ENCODE measurements around the gene PRELP.

The PRELP gene

DNA sequence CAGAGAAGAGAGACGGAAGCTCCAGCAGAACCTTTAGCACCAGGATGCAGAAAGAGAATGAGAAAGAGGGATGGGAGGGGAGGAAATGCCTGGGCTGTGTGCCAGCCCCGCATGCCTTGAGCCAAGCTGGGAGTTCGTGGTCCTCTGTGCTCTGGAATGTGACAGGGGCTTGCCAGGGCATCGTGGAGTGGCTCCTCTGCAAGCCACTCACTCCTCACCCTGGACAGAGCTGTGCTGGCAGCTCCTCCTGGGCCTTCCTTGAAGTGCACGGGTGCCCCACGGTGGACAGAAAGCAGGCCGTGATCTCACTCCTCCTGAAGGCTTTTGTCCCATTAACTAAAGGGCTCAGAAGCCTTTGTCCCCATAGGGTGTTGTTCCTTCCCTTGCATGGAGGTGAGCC, 34.8 kb upstream of the PRELP start:
- TF ChIP-seq, protein P1, sequence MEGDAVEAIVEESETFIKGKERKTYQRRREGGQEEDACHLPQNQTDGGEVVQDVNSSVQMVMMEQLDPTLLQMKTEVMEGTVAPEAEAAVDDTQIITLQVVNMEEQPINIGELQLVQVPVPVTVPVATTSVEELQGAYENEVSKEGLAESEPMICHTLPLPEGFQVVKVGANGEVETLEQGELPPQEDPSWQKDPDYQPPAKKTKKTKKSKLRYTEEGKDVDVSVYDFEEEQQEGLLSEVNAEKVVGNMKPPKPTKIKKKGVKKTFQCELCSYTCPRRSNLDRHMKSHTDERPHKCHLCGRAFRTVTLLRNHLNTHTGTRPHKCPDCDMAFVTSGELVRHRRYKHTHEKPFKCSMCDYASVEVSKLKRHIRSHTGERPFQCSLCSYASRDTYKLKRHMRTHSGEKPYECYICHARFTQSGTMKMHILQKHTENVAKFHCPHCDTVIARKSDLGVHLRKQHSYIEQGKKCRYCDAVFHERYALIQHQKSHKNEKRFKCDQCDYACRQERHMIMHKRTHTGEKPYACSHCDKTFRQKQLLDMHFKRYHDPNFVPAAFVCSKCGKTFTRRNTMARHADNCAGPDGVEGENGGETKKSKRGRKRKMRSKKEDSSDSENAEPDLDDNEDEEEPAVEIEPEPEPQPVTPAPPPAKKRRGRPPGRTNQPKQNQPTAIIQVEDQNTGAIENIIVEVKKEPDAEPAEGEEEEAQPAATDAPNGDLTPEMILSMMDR (conservative IDR thresholded peaks at IDR 0.05; ENCODE audit: low read depth, low read length) = no peak
- H3K27ac ChIP-seq = no peak overlapping the region
- no peak overlapping the region for H3K4me3 ChIP-seq (IDR thresholded peaks at IDR 0.05; ENCODE audit: insufficient read depth, low read depth, low read length)
- no peaks in the 10 kb centered on the region for H3K27me3 ChIP-seq (ENCODE audit: insufficient read depth, low read depth)
- H3K4me2 ChIP-seq = no peak overlapping the region
- H4K20me1 ChIP-seq (ENCODE audit: insufficient read depth) = no peaks in the 10 kb centered on the region
- no peak overlapping the region for H2AFZ ChIP-seq (ENCODE audit: low read depth)
- H3K4me1 ChIP-seq (ENCODE audit: low read depth, poor library complexity, severe bottlenecking) = no peaks in the 10 kb centered on the region
- H3K79me2 ChIP-seq (ENCODE audit: insufficient read depth, low read depth) = no peaks in the 10 kb centered on the region
- no peaks in the 10 kb centered on the region for H3K36me3 ChIP-seq (ENCODE audit: insufficient read depth)
- no peak overlapping the region for H3K9ac ChIP-seq

DNA sequence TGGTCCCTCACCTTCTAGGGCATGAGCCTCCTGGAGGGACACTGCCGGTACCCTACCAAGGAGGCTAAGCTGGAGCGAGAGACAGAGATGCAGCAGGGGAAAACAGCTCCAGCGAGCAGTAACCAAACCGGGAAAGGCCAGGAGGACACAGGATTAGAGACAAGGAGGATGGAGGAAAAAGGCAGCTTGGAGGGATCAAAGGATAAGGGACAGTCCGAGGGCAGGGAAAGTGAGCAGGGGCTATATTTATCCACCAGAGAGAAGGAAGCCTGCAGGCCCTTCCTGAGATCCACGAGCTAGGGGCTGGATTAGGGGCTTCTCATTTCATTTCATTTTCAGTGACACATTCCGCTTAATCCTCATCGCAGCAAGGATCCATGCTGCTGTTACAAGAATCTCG, 33.8 kb upstream of the PRELP start:
- H3K79me2 ChIP-seq (ENCODE audit: insufficient read depth, low read depth) = no peaks in the 10 kb centered on the region
- H3K36me3 ChIP-seq (ENCODE audit: insufficient read depth) = no peaks in the 10 kb centered on the region
- no peak overlapping the region for H3K4me2 ChIP-seq
- no peak overlapping the region for H3K9ac ChIP-seq
- H3K4me1 ChIP-seq (ENCODE audit: low read depth, poor library complexity, severe bottlenecking) = no peaks in the 10 kb centered on the region
- no peak overlapping the region for H3K4me3 ChIP-seq (IDR thresholded peaks at IDR 0.05; ENCODE audit: insufficient read depth, low read depth, low read length)
- TF ChIP-seq, protein P1 (conservative IDR thresholded peaks at IDR 0.05; ENCODE audit: low read depth, low read length) = no peak
- H2AFZ ChIP-seq (ENCODE audit: low read depth) = no peak overlapping the region
- no peaks in the 10 kb centered on the region for H4K20me1 ChIP-seq (ENCODE audit: insufficient read depth)
- no peaks in the 10 kb centered on the region for H3K27me3 ChIP-seq (ENCODE audit: insufficient read depth, low read depth)
- no peak overlapping the region for H3K27ac ChIP-seq

DNA sequence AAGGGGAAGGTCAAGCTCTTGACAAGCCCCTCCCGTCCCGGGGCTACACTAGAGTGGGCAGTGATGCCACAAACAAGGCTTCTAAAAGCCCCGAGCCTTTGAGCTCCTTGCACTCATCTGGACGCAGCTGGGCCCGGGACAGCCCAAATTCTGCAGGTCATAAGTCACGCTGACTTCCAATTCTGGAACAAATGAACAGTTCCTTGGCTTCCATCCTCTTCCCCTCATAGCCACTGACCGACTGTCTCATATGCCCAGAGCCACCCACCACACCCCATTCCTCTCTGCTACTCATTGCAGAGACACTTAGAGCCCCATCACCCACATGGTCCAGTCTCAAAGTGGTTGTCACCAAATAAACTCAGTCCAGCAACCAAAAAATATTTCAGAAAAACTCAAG, 32.8 kb upstream of the PRELP start:
- H3K4me2 ChIP-seq = no peak overlapping the region

DNA sequence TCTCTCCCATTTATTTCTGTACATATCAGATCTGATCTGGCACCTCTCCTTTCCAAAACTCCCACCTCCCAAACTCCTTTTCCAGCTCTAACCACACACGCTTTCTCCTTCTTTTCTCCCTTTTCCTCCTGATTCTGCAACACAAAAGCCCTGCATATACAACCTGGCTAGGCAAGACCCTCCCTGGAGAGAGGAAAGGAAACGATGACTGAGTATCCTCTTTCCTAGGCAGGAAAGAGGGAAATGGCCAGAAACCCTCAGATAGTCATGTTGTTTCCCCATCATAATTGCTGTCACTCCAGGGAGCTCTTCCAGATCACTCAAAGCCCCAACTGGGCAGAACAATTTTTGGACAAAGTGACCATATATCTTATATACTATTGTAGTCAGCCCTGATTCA, 32.3 kb upstream of the PRELP start:
- no peak overlapping the region for H2AFZ ChIP-seq (ENCODE audit: low read depth)
- H3K9ac ChIP-seq = no peak overlapping the region
- H3K4me2 ChIP-seq = no peak overlapping the region
- H3K4me1 ChIP-seq (ENCODE audit: low read depth, poor library complexity, severe bottlenecking) = no peaks in the 10 kb centered on the region
- no peaks in the 10 kb centered on the region for H3K79me2 ChIP-seq (ENCODE audit: insufficient read depth, low read depth)
- H3K36me3 ChIP-seq (ENCODE audit: insufficient read depth) = no peaks in the 10 kb centered on the region
- TF ChIP-seq, protein P1 (conservative IDR thresholded peaks at IDR 0.05; ENCODE audit: low read depth, low read length) = no peak
- no peak overlapping the region for H3K4me3 ChIP-seq (IDR thresholded peaks at IDR 0.05; ENCODE audit: insufficient read depth, low read depth, low read length)
- no peaks in the 10 kb centered on the region for H3K27me3 ChIP-seq (ENCODE audit: insufficient read depth, low read depth)
- H3K27ac ChIP-seq = no peak overlapping the region
- no peaks in the 10 kb centered on the region for H4K20me1 ChIP-seq (ENCODE audit: insufficient read depth)

More for the DNA sequence above, 32.8 kb upstream of the PRELP start:
- Histone ChIP-seq H3K79me2 (ENCODE audit: insufficient read depth, low read depth) (no peaks in the 10 kb centered on the region), H4K20me1 (ENCODE audit: insufficient read depth) (no peaks in the 10 kb centered on the region), H3K36me3 (ENCODE audit: insufficient read depth) (no peaks in the 10 kb centered on the region), H3K9ac (no peak overlapping the region), H3K27ac (no peak overlapping the region), H3K4me3 (IDR thresholded peaks at IDR 0.05; ENCODE audit: insufficient read depth, low read depth, low read length) (no peak overlapping the region), H3K4me1 (ENCODE audit: low read depth, poor library complexity, severe bottlenecking) (no peaks in the 10 kb centered on the region), H2AFZ (ENCODE audit: low read depth) (no peak overlapping the region), H3K27me3 (ENCODE audit: insufficient read depth, low read depth) (no peaks in the 10 kb centered on the region)
- TF ChIP-seq, protein P1 (conservative IDR thresholded peaks at IDR 0.05; ENCODE audit: low read depth, low read length) = no peak
